ENCODE data around the gene ZNF485.
"Not testable (repeated sequence)": the region's sequence is repeated elsewhere in the genome, so short reads cannot be mapped to it uniquely, and the experiment has no call there.

ZNF485 gene

DNA sequence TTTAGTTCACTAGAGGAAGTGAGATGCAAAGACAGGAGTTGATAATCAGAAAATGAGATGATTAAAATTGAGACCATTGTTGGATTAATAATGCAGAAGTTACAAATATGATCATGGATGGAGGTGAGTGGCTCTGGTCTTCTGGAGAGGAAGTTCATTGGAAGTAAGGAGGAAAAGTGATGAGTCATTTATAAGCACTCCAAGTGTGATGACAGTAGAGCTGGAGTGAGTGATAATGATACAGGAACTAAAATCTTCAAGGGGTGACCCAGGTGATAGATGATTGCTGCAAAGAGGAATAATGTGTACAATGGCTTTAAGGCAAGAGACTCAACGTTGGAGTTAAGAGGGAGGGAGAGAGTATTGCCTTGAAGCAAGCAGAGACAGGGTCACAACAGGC, 21.7 kb downstream of the ZNF485 start:
- no peak for DNase-seq (ENCODE audit: low read depth)
- H3K4me3 ChIP-seq (ENCODE audit: low read length) = no peak overlapping the region
- TF ChIP-seq, protein P1, sequence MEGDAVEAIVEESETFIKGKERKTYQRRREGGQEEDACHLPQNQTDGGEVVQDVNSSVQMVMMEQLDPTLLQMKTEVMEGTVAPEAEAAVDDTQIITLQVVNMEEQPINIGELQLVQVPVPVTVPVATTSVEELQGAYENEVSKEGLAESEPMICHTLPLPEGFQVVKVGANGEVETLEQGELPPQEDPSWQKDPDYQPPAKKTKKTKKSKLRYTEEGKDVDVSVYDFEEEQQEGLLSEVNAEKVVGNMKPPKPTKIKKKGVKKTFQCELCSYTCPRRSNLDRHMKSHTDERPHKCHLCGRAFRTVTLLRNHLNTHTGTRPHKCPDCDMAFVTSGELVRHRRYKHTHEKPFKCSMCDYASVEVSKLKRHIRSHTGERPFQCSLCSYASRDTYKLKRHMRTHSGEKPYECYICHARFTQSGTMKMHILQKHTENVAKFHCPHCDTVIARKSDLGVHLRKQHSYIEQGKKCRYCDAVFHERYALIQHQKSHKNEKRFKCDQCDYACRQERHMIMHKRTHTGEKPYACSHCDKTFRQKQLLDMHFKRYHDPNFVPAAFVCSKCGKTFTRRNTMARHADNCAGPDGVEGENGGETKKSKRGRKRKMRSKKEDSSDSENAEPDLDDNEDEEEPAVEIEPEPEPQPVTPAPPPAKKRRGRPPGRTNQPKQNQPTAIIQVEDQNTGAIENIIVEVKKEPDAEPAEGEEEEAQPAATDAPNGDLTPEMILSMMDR (IDR thresholded peaks at IDR 0.05; ENCODE audit: insufficient read depth, low read depth, low read length, missing control alignments) = no peak

DNA sequence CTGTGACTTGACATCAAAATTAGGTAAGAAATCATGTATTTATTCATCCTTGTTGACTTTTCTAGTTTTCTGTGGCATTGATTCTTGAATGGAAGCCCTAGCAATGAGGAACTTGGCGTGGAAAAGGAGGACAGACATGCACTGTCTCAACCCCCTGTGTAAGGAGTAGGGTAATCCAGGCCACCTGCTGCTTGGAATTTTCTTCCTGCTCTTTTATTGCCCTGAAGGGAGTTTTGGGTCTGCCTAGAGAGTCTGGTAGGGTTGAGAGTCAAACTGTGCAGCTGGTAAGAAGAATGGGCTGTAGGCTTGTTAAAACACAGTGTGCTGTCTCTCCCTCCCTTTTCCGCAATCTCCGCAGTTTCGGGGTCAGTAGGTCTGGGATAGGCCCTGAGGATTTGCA, 22.7 kb downstream of the ZNF485 start:
- TF ChIP-seq, protein P1 (IDR thresholded peaks at IDR 0.05; ENCODE audit: insufficient read depth, low read depth, low read length, missing control alignments) = no peak
- no peak overlapping the region for H3K4me3 ChIP-seq (ENCODE audit: low read length)
- no peak for DNase-seq (ENCODE audit: low read depth)

DNA sequence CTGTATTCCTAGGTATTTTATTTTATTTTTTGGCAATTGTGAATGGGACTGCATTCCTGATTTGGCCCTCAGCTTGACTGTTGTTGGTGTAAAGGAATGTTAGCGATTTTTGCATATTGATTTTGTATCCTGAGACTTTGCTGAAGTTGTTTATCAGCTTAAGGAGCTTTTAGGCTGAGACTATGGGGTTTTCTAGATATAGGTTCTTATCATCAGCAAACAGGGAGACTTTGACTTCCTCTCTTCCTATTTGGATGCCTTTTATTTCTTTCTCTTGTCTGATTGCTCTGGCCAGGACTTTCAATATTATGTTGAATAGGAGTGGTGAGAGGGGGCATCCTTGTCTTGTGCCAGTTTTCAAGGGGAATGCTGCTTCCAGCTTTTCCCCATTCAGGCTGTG, 29.6 kb downstream of the ZNF485 start:
- not testable (repeated sequence) for H3K4me3 ChIP-seq (ENCODE audit: low read length)

DNA sequence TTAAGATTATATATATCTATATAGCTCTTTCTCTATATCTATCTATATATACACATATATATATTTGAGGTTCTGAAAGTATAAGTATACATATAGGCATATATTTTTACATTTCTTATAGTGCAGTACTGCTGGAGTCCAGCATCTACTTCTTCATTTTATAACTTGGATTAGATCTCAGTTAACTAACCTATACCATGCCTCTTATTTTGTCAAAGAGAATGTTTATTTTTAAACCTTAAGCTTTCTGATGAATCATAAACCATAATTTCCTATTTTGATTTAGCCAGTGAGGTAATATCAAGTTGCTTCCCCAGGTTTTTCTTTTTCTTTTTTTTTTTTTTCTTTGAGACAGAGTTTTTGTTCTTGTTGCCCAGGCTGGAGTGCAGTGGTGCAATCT, 34.4 kb downstream of the ZNF485 start:
- no peak for DNase-seq (ENCODE audit: low read depth)
- H3K4me3 ChIP-seq (ENCODE audit: low read length) = no peak overlapping the region
- TF ChIP-seq, protein P1 (IDR thresholded peaks at IDR 0.05; ENCODE audit: insufficient read depth, low read depth, low read length, missing control alignments) = no peak

More for the DNA sequence above, 29.6 kb downstream of the ZNF485 start:
- DNase-seq (ENCODE audit: low read depth) = not testable (repeated sequence)

DNA sequence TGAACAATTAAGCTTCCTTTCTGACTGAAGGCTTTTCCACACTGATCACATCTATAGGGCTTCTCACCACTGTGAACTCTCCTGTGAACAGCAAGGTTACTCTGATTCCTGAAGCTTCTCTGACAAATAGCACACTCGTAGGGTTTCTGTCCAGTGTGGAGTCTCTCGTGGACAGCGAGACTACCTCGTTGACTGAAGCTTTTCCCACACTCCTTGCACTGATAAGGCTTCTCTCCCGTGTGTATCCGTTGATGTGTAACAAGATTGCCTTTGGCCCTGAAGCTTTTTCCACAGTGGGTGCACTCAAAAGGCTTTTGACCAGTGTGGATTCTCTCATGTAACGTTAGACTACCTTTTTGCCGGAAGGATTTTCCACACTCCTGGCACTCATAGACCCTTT, 38.0 kb downstream of the ZNF485 start:
- DNase-seq (ENCODE audit: low read depth) = no peak
- H3K4me3 ChIP-seq (ENCODE audit: low read length) = no peak overlapping the region
- TF ChIP-seq, protein P1 (IDR thresholded peaks at IDR 0.05; ENCODE audit: insufficient read depth, low read depth, low read length, missing control alignments) = no peak

DNA sequence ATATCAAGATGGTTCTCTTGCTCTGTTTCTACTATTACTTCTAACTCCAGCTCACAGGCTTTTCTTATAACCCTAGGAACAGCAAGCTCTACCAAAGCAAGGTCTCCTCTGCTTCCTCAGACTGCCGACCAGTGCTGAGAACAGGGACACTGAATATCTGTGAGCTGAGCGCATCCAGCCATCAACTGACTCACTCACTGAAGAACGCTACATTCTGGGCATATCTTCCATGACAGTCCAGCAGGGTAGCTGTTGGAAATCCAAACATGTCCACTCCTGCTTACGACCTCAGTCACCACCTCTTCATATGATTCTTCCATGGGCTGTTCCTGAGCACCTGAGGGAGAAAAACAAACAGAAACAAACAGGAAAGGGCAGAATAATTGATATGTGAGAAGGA, 39.6 kb downstream of the ZNF485 start:
- TF ChIP-seq, protein P1 (IDR thresholded peaks at IDR 0.05; ENCODE audit: insufficient read depth, low read depth, low read length, missing control alignments) = no peak
- no peak for DNase-seq (ENCODE audit: low read depth)
- no peak overlapping the region for H3K4me3 ChIP-seq (ENCODE audit: low read length)

DNA sequence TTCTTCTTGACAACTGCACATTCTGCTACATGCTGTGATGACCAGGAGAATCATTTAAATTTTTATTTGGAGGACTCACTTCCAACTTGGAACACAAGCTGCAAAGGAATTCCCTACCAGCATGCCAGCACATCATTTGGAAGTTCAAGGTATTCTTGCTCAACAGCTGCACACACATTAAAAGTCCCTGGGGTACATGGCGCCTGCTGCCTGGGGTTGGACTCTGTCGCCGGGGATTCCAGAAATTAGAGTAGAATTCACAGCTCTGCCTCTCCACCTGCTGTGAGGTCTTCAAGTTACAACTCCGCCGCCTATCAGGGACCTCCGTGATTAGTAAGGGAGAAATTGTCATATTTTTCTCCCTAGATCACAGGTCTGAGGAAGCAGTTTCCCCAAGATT, 41.3 kb downstream of the ZNF485 start:
- TF ChIP-seq, protein P1 (IDR thresholded peaks at IDR 0.05; ENCODE audit: insufficient read depth, low read depth, low read length, missing control alignments) = no peak
- DNase-seq (ENCODE audit: low read depth) = no peak
- peak overlapping the region; percentile 64 for H3K4me3 ChIP-seq (ENCODE audit: low read length)

DNA sequence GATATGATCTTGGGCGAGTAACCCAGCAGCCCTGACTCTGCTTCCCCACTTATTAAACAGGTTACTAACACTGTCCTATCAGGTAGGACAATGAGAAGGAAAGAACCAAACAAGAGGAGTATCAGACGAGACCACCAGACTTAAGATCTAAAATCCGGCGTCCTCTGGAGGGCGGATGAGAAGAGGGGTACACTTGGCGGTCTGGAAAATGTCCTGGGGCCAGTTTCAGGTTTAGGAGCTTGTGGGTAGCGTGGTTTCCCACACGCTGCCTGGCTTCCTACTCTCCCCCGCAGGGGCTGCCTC, 41.8 kb downstream of the ZNF485 start:
- no peak for DNase-seq (ENCODE audit: low read depth)
- peak overlapping the region; percentile 64 for H3K4me3 ChIP-seq (ENCODE audit: low read length)
- TF ChIP-seq, protein P1 (IDR thresholded peaks at IDR 0.05; ENCODE audit: insufficient read depth, low read depth, low read length, missing control alignments) = no peak

Measured in epithelial cell of esophagus (primary cell).